ENCODE results near the gene PRTG. TPM values are rescaled to one million over a fixed set of nuclear protein-coding genes. Genes with fewer than 3 reads are reported as not detected.
"Not testable (repeated sequence)": the region's sequence is repeated elsewhere in the genome, so short reads cannot be mapped to it uniquely, and the experiment has no call there.

The PRTG gene
- total RNA-seq, 1 experiment from 2014 or later, result 39.1 TPM

DNA sequence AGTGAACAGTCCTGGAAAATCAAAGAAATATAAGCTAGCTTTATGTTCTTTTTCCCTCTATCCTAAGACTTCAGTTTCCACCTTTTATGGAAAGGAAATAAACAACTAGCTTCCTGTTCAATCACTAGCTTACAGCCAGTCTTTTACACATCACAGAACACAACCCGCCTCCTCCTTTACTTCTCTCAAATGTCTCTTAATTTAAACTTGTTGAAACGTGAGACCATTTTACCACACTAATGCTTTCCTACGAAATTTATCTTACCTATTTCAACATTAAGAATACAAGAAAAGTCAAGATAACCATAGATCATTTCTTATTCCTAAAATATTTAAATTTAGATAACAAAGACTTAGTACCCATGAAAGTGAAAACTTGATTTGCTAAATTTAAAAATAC is 6.2 kb downstream of the PRTG start:
- H3K36me3 Mint-ChIP-seq (ENCODE audit: insufficient read depth, unreplicated experiment), result peaks cover 21% of the 10 kb centered on the region
- Histone ChIP-seq H3K36me3 (ENCODE audit: control insufficient read depth, insufficient read depth, low read length) (no peaks in the 10 kb centered on the region; the same call in 1 of the 2 replicates), H3K4me3 (ENCODE audit: low read depth, low read length) (no peak overlapping the region), H3K9me3 (no peaks in the 10 kb centered on the region), H3K4me1 (peaks cover 68% of the 10 kb centered on the region), H3K27me3 (replicated peaks; ENCODE audit: control insufficient read depth, insufficient read depth, low read length) (no peaks in the 10 kb centered on the region)
- no TSS peak for BruUV-seq (replicated peaks)
- ChIA-PET CTCF (interaction anchor here (1.0 kb wide), 1 partner anchor 37 kb away, joined by 3 read pairs; no protein-coding TSS in a partner anchor), POLR2A (interaction anchor here (0.7 kb wide), 1 partner anchor 48 kb away, joined by 3 read pairs; no protein-coding TSS in a partner anchor)
- TF ChIP-seq, protein P1, sequence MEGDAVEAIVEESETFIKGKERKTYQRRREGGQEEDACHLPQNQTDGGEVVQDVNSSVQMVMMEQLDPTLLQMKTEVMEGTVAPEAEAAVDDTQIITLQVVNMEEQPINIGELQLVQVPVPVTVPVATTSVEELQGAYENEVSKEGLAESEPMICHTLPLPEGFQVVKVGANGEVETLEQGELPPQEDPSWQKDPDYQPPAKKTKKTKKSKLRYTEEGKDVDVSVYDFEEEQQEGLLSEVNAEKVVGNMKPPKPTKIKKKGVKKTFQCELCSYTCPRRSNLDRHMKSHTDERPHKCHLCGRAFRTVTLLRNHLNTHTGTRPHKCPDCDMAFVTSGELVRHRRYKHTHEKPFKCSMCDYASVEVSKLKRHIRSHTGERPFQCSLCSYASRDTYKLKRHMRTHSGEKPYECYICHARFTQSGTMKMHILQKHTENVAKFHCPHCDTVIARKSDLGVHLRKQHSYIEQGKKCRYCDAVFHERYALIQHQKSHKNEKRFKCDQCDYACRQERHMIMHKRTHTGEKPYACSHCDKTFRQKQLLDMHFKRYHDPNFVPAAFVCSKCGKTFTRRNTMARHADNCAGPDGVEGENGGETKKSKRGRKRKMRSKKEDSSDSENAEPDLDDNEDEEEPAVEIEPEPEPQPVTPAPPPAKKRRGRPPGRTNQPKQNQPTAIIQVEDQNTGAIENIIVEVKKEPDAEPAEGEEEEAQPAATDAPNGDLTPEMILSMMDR (IDR thresholded peaks at IDR 0.05; ENCODE audit: insufficient read depth in 1 of 2, low read depth in 1 of 2, low read length in 1 of 2, severe bottlenecking in 1 of 2, unreplicated experiment in 1 of 2), result no peak
- no peak for DNase-seq
- peaks cover 14% of the 10 kb centered on the region for H3K4me1 Mint-ChIP-seq (ENCODE audit: low read depth, unreplicated experiment)
- intact Hi-C loops (cut with micrococcal nuclease; ENCODE audit: unreplicated experiment), result loop anchor here (1.0 to 2.0 kb wide), 3 partner anchors 47 to 304 kb away; no protein-coding TSS in a partner anchor
- no peaks in the 10 kb centered on the region for H3K9me3 Mint-ChIP-seq (ENCODE audit: unreplicated experiment)
- peak overlapping the region; percentile 69 for H3K27ac Mint-ChIP-seq (ENCODE audit: unreplicated experiment)
- no peaks in the 10 kb centered on the region for H3K27me3 Mint-ChIP-seq (ENCODE audit: insufficient read depth, unreplicated experiment)
- H3K4me3 Mint-ChIP-seq (ENCODE audit: unreplicated experiment), result peak overlapping the region; percentile 43

DNA sequence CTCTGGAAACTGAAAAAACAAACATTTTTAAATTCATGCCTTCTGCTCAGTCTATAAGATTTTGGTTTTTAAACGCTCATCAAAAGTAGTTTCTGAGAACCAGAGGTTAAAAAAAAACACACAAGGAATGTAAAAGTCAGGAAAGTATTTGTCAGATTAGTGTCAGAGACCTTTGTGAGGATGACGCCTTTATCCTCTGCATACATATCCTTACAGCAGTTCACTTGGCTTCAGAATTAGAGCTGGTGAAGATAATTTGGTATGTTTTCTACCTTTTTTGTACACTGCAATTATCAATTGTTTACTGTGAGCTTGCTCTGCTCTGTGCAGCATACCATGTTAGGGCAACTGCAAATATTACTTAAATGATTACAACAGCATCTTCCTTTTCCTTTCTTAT is 8.3 kb downstream of the PRTG start:
- DNase-seq, result no peak
- Mint-ChIP-seq H3K4me3 (ENCODE audit: unreplicated experiment) (no peak overlapping the region), H3K9me3 (ENCODE audit: unreplicated experiment) (no peaks in the 10 kb centered on the region), H3K36me3 (ENCODE audit: insufficient read depth, unreplicated experiment) (peaks cover 23% of the 10 kb centered on the region), H3K4me1 (ENCODE audit: low read depth, unreplicated experiment) (peaks cover 14% of the 10 kb centered on the region), H3K27ac (ENCODE audit: unreplicated experiment) (no peak overlapping the region), H3K27me3 (ENCODE audit: insufficient read depth, unreplicated experiment) (no peaks in the 10 kb centered on the region)
- Histone ChIP-seq H3K4me1 (peaks cover 51% of the 10 kb centered on the region), H3K36me3 (ENCODE audit: control insufficient read depth, insufficient read depth, low read length) (no peaks in the 10 kb centered on the region), H3K4me3 (ENCODE audit: low read depth, low read length) (no peak overlapping the region), H3K9me3 (no peaks in the 10 kb centered on the region), H3K27me3 (replicated peaks; ENCODE audit: control insufficient read depth, insufficient read depth, low read length) (no peaks in the 10 kb centered on the region)
- intact Hi-C loops (cut with micrococcal nuclease; ENCODE audit: unreplicated experiment), result no loop called here
- TF ChIP-seq, protein P1 (IDR thresholded peaks at IDR 0.05; ENCODE audit: insufficient read depth in 1 of 2, low read depth in 1 of 2, low read length in 1 of 2, severe bottlenecking in 1 of 2, unreplicated experiment in 1 of 2), result no peak
- ChIA-PET POLR2A (no interaction called here), CTCF (no interaction called here)
- BruUV-seq (replicated peaks), result no TSS peak

DNA sequence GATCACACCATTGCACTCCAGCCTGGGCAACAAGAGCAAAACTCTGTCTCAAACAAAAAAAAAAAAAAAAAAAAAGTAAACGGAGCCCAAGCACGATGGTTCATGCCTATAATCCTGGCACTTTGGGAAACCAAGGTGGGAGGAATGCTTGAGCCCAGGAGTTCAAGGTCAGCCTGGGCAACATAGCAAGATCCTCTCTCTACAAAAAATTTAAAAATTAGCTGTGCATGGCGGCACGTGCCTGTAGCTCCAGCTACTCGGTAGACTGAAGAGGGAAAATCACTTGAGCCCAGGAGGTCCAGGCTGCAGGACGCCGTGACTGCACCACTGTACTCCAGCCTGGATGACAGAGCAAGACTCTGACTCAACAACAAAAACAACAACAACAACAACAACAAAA is 9.5 kb downstream of the PRTG start:
- H3K4me1 Mint-ChIP-seq (ENCODE audit: low read depth, unreplicated experiment), result peaks cover 19% of the 10 kb centered on the region
- H3K36me3 Mint-ChIP-seq (ENCODE audit: insufficient read depth, unreplicated experiment), result peaks cover 19% of the 10 kb centered on the region
- H3K27me3 Mint-ChIP-seq (ENCODE audit: insufficient read depth, unreplicated experiment); H3K4me3 Mint-ChIP-seq (ENCODE audit: unreplicated experiment); H3K27ac Mint-ChIP-seq (ENCODE audit: unreplicated experiment); H3K36me3 ChIP-seq (ENCODE audit: control insufficient read depth, insufficient read depth, low read length); H3K9me3 ChIP-seq; BruUV-seq (replicated peaks); DNase-seq; H3K27me3 ChIP-seq (replicated peaks; ENCODE audit: control insufficient read depth, insufficient read depth, low read length); H3K4me3 ChIP-seq (ENCODE audit: low read depth, low read length); CTCF ChIA-PET; intact Hi-C loops (cut with micrococcal nuclease; ENCODE audit: unreplicated experiment); H3K9me3 Mint-ChIP-seq (ENCODE audit: unreplicated experiment): not testable (repeated sequence)
- peaks cover 40% of the 10 kb centered on the region for H3K4me1 ChIP-seq
- POLR2A ChIA-PET, result interaction anchor here (0.5 kb wide), 1 partner anchor 20 kb away, joined by 3 read pairs; no protein-coding TSS in a partner anchor
